NCI-H2227 treated with DMSO at 0.1 percent for 48 hours (cell line): Measurements from ENCODE around the gene TREML1.

Experiments
- DNase-seq: peaks from one replicate; lab custom pipeline; 2025; lab: John Stamatoyannopoulos, UW

TREML1 gene

DNA sequence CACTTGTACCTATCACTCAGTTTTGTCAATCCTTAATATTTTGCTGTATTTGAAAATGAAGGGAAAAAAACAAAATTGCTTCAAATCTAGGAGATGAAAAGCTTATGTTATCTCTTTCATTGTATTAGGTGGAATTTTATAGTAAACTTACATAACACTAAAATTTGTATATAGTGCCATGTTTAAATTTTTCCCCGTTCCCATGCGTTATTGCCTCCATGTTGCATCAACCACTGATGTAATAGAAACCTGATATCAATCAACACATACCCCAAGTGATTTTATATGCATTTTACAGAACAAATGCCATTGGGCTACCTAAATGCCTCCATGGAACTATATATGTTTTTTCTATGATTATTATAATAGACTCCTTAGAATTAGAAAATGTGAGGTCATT lies 23.5 kb upstream of the TREML1 start:
- DNase-seq = no peak

DNA sequence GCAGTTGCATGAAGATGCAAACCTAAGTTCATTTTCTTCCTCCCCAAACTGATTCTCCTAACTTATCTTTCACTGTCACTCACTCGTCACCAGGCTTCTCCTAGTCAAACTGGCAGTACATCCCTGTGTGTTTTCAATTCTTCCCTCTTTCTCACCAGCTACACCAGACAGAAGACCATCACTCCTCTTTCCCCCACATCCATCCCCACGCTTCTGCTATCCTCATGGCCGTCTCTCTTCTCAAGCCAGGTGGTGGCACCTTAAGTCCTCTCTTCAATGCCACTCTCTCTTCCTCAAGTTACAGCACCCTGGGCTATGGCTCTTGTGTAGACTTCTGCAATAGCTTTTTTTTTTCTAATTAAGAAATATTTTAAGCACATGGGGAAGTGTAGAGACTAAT lies 23.1 kb upstream of the TREML1 start:
- no peak for DNase-seq

DNA sequence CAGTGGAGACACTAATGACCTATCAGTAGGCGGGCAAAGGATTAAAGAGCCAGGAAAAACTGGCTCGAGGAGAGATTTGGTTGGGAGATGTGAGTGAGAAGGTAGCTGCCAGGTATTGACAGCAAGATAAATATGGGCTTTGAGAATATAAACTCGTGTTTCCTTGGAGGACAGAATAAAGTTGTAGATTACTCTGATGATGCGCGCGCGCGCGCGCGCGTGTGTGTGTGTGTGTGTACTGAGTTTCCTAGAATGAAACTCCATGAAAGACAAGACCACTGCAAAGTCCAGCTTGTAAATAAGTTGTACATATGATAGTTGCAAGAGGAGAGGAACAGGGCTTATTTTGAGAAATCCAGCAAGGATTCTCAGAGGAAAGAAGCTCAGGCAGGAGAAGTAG lies 22.0 kb upstream of the TREML1 start:
- DNase-seq = no peak

DNA sequence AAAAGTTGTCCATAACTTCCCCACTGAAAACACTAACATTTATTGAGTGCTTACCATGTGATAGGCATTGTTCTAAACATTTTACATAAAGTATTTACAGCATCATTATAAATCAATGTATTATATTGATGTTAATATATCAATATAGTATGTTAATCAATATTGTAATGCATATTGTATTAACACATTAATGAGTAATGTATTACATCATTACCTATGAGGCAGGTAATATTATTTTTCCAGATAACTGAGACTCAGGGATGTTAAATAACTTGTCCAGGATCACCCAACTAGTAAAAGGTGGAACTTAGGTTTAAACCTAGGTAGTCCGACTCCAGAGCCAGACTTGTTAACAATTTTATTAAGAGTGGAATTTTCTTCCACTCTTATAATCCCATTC lies 20.9 kb upstream of the TREML1 start:
- DNase-seq = no peak

DNA sequence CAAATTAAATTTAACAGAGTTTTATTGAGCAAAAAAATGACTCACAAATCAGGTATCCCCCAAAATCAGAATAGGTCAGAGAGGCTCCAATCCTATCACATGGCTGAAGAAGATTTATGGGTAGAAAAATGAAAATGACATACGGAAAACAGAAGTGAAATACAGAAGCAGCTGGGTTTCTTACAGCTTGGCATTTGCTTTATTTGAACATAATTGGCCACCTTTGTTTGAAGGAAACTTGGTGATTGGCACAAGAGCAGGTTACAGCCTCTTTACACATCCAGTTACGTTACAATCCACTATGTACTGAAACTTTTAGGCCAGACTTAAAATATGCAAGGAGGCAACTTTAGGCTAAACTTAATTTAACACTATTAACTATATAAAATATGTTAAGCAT lies 20.5 kb upstream of the TREML1 start:
- no peak for DNase-seq

DNA sequence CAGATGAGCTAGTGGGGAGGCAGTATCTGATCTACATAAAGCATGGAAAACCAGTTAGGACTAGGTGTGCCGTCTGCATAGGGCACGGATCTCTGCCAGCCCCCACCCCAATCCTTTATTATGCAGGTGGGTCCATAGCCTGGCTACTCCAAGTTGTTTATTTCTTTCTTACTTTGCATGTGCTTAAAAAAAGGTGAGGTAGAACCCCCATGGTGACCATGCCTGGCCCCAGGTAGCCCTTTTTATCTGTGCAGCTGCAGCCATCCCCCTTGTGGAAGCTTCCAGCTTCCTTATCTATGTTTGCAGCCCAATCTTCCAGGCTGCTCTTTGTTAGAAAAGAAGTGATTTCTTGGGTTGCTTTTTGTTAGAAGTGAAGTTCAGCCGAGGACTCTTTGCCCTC lies 17.8 kb upstream of the TREML1 start:
- DNase-seq = no peak

DNA sequence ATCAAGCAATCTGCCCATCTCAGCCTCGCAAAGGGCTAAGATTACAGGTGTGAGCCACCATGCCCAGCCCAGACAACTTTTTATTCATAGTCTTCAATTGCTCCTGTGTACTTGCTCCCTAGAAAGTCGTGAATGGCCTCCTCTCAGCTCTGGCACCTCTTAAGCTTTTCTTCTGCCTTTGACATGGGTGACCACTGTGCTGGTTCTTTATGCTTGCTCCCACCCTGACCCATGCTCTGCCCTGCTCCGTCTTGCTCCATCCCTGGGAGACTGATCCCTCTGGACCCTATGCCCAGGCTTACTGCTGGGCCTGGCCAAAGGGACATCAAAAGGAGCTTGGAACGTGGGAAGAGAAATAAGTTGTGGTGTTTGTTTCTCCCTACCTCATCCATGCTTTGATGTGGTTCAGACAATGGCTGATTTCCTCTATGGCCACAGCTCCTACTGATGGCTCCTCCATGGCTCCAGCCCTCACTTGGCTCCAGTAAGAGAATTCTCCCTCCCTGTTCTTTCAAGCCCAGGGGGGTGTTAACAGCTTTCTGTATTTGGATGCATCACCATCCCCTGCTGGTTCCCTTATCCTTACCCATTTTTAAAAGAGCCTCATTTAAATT lies 16.5 kb upstream of the TREML1 start:
- DNase-seq = no peak

DNA sequence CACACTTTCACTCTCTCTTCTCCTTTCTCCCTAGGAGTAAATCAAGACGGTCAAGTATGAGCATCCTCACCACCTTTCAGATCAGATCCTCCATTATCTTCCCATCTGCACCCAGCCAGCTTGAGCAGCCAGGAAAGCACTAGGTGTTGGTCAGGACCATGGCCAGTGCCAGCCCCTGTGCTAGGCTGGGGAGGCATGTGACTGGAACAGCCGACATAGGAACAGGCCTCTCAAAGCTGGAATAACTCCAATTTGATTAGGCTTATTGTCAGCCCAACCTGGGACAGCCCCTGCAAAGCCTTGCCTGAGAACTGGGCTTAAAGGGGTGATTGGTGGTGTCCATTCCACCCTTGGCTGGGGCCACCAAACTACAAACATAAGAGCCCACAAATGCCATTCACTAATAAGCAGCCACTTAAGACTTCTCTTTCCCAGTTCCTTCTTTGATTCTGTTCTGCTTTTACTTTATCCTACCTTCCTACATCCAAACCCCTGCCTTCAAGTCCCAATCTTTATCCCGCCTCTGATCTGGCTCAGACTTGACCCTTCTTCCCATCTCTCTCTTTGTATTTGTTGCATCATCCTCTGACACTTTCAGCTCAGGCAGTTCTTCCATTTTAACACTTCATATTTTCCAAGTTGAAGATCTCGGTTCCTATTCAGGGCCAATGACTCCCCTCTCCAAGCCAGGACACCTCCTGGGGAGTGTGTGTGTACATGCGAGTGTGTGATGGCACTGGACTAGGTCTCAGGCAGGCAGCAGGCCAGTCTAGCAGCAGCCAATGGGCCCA lies 13.2 kb upstream of the TREML1 start:
- DNase-seq = no peak

DNA sequence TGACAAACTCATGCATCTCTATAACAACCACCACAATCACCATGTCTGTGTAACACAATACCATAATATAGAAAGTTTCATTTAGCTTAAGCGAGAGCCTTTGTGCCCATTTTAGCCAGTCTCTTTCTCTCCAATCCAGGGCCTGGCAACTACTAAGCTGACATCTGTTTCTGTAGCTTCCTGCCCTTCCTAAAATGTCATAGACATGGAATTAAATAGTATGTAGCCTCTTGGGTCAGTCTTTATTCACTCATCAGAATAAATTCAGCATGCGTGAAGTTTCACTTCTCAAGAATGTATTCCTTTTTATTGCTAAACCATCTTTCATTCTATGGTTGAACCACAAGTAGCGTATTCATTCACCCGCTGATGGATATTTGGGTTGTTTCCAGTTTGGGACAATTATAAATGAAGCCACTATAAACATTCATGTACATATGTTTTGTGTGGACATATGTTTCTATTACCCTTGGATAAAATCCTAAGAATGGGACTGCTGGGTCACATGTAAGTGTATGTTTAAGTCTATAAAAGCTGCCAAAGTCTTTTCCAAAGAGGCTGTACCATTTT lies 10.5 kb upstream of the TREML1 start:
- DNase-seq = no peak

DNA sequence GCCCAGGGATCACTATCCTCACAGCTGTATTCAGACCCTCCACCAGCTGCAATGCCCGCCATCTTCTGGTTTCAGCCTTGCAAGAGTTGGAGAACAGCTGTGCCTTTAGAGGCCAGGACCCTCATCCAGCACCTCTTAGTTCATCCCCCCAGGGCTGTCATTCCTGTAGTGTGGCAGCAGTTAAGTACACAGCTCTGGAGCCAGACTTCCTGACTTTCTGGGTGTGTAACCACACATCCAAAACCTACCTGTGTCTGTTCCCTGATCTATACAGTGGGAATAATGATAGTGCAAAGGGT lies 9.2 kb upstream of the TREML1 start:
- DNase-seq = no peak

DNA sequence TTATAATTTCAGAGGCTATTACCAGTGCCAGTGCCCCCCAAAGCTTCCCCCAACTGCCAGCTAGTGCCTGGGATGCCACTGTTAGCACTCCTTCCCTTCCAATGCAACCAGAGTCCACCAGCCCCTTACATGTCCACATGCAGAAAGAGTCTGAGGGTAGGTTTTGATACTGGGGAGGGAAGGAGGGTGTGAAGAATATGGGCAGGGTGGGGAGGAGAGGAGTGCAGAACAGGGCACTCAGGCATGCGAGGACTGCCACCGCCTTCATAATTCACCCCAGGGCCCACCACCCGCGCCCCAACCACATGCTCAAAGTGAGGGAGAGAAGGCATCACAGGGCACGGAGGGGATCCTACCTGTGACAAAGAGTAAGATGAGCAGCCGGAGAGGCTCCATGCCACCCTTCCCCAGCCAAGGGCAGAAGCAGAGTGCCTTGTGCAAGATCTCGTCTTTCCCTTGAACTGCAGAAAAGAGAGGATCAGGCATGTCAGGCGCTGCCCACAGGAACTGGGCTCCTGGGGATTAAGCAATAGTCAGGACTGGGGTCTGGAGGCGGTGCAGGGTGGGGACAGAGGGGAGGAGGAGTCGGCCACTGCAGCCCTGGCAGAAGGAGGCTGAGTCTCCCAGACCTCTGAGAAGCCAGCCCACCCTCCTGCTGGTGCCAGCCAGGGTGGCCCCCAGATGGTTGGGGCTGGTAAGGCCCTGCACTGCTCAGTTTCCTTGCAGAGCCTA lies 8.7 kb upstream of the TREML1 start, which contains the start of gene TREM2:
TSS of gene TREM2 (minus strand) at position 430 of the 732 bp plus-strand sequence. CDS start at position 396, 34 bp downstream.
- no peak for DNase-seq

DNA sequence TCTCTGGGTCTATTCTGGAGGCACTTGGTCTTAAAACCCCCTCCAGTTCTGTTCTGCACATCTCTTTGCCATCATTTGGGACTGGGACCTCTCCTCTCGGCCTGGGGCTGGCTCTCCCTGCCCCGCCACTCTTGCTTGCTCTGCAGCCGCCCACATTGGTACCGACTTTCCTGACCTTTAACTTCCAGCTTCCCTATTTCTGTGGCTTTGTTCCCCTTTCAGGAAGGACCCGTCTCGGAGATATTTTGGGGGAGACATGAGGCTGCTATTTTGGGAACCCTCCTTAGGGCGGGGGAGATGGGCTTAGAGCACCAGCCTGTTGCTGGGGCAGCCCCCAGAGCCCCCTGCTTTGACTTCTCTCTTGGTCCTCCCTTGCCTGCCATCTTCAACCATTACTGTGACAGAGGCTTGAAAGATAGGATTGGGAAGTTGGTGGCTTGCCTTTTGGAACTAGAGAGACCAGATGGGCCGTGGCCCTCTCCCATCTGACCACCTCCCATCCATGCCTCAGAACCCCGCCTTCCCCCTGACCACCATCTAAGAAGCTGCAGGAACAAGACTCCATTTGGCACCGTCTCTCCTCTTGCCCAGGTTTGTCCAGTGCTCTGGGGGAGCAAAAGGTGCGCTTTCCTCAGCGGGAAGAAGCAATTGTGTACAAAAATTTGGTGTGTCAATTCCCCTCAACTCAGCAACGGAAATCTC lies 7.9 kb upstream of the TREML1 start:
- DNase-seq = no peak

DNA sequence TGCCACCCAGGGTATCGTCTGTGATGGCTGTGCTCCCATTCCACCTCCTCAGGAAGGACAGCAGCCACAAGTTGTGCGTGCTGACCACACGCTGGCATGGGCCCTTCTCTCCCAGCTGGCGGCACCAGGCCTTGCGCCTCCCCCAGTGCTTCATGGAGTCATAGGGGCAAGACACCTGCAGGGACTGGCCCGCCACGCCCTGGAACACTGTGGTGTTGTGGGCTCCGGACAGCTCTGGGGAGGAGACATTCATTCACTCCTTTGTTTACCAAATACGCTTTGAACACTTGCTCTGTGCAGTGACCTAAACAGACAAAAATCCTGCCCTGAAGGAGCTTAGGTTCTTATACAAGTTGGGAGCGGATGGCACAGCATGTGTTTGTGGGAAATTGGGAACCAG lies 7.2 kb upstream of the TREML1 start:
- DNase-seq = no peak

DNA sequence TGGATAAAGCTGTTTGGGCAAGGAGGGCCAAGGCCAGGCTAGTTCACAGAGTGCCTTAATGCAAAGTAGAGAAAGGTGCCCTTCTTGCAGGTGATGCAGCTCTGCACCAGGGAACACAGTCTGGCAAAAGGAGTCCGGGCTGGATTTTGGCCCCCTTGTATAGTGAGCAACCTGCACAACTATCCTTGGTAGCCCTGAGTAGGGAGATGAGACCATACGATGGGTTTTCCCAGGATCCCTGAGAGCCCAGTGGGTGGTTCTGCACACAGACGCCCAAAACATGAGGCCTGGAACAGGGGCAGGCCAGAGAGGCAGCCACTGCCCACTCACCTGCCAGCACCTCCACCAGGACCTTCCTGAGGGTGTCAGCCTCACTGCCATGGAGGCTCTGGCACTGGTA lies 6.8 kb upstream of the TREML1 start:
- DNase-seq = no peak

DNA sequence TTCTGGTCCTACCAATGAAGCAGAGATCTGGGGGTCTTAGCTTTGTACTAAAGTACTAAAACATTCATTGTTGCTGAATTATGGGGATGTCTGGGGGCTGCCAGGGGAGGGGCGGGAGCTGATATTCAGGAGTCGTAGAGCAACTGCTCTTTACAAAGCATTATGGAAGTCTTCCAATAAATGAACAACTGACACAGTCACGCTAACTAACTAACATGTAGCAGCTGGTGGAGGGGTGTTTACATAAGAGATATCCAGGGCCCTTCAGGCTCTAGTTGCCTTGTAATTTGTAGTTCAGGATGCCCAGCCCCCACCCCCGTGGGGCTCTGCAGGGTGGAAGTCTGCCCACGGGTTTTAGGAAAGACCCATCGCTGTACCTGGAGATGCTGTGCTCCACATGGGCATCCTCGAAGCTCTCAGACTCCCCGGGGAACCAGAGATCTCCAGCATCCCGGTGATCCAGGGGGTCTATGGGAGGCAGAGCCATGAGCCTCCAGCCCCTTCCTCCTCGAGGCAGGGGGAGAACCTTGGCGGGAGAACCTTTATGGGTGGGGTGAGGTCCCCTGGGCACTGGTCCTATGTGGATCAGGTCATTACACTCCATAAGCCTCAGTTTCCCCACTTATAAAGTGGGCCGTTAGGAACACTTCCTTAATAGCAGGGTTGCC lies 5.4 kb upstream of the TREML1 start:
- DNase-seq = no peak

DNA sequence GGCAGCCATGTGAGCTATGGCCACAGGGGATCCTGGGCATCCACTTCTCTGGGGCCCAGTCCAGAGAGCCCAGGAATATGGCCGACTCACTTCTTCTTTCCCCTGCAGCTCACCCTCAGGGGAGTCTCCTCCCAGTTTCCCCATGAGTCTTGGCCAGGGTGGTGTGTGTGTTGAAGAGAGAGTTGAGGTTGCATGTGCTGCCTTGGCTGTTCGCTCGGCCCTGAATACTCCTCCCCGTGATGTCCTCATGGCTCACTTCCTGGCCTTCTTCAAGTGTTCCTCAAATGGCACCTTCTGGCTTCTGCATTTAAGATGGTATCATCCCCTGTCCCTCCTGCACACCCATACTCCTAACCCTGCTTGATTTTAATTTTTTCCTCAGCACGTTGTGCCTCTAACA lies 3.2 kb upstream of the TREML1 start:
- no peak for DNase-seq

DNA sequence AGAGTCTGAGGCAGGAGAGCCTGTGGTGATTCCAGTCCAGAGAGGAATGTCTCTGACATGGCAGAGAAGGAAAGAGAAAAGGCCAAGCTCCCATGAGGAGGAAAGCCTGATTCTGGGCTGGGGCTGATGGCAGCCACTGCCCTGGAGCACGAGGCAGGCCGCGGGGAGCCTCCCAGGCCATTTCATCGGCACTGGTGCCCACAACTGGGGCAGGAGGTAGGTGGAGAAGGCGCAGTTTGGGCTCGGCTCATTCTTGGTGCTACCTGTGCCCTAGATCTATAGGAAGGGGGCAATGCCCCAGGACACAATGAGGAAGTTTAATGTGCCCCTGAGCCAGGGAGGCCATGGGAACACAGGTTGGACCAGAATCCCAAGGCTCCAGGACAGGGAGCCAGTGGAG lies 2.6 kb upstream of the TREML1 start:
- DNase-seq = no peak

DNA sequence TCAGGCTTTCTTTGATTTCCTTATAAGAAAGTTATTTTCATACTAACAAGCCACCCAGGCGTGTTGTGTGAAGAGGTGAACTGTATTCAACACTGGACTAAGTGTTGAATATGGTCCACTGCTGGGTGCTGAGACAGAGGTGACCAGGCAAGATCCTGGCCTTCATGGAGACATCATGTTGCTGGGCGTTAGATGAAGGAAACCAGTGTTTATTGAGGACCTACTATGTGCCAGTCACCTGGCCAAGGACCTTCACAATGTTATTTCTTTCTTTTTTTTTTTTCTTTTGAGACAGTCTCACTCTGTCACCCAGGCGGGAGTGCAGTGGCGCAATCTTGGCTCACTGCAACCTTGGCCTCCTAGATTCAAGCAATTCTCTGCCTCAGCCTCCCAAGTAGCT lies 1.9 kb upstream of the TREML1 start:
- DNase-seq = no peak

DNA sequence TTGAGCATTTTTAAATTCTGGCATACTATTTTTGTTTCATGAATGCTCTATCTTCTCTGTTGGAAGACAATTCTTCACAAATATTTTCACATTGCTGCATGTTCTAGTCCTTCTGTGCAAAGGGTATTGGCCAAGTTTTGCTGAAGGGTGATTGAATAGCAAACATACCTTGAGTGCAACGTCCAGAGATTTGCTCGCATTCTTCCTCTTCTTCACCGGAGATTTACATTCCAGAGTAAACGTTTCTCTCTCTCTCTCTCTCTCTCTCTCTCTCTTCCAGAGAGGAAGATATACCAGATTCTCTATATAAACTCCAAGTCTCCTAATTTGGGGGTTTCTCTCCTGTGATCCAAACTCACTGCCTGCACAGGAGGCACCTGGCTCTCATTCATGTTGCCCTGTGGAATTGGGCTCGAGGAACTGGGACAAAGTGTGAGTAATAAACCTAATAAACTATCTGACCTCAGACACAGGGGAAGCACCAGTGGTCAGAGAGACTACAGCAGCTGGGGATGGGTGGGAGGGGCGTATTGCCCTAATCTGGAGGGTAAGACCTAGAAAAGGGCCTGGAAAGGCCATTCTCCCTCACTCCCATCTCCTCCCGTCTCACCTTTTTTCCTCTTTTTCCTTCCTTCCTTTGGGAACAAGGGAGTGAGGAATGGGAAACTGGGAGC lies 1.1 kb upstream of the TREML1 start:
- no peak for DNase-seq

DNA sequence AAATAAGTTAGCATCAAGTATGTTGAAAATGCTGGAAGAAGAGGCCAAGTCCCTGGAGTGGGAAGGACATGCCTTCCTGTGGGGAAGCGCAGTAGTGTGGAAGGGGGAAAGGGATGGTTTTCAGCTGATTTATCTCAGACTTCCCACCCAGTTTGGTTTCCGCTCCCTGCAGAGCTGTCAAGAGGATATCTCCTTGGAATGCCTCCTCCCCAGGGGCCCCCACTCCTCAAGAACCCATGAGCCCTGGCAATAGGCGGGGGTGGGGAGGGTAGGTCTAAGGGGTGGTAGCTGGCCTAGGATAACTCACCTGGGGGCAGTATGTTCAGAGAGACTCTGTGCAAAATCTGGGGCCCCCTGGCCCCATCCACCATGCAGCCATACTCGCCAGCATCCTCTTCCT lies 696 bp downstream of the TREML1 start:
- DNase-seq = no peak

DNA sequence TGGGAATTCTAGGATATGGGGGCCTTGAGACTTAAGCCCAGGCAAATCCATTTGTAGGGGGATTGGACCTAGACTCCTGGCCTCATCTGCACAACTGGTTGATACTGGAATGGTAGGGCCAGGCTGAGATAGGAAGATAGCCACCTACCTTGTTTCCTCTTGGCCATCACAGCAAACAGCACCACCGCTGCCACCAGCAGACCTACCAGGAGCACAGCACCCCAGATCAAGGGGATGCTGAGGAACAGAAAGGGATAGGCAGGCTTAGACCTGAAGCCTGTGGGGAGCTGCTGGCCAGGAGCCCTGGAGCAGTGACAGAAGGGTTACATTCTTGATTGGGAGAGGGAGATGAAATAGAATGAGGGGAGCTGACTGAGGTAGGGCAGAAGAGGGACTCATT lies 3.5 kb downstream of the TREML1 start:
- no peak for DNase-seq
